B cell (primary cell): ENCODE data around the gene TRIO. TPM values are rescaled to one million over a fixed set of nuclear protein-coding genes. Genes with fewer than 3 reads are reported as not detected.
A peak's percentile ranks its signal among the peaks of the same experiment; 100 is the strongest.

Source experiments
- ATAC-seq: fragments of 200-7000 bp; cut with Tn5 transposase; one replicate; pipeline ENCODE4 v1.10.0; 2021; ENCODE audit warnings: low read depth, mild to moderate bottlenecking, moderate number of reproducible peaks, moderate library complexity
- CTCF ChIA-PET: fragments of 350-600 bp; sonication (Branson Sonifier 250); formaldehyde crosslinking; loops from one replicate; lab custom pipeline; 2021; ENCODE audit warnings: antibody characterized with exemption, inconsistent platforms; lab: Charles Lee
- POLR2A ChIA-PET: fragments of 350-600 bp; sonication (Branson Sonifier 250); formaldehyde crosslinking; loops from one replicate; lab custom pipeline; 2021; ENCODE audit warnings: antibody characterized with exemption; lab: Charles Lee
- DNase-seq: peaks from one replicate; pipeline ENCODE4 v3.0.0; 2013
- H2AFZ ChIP-seq: 2 replicates; pipeline ENCODE4 v1.6.1; 2012; ENCODE audit warnings: mild to moderate bottlenecking, low read depth, low read length; ENCODE audit not compliant: insufficient read depth, poor library complexity, severe bottlenecking
- H3K27ac ChIP-seq, 2 donors: 1 replicate in 1 of 2; 2 replicates in 1 of 2; pipeline ENCODE4 v1.5.1; 2012 to 2013; ENCODE audit warnings: low read length in 2 of 2, mild to moderate bottlenecking in 2 of 2, moderate library complexity in 1 of 2
- H3K27me3 ChIP-seq, 4 experiments: fragments of 200-600 bp in 1 of 4; sonication (generic) in 1 of 4; replicated peaks in 1 of 4; 1 replicate in 2 of 4; 2 replicates in 2 of 4; pipeline versions ENCODE4 v1.6.1 to v1.7.0; 2013 to 2016; ENCODE audit warnings: low read length in 3 of 4, mild to moderate bottlenecking in 2 of 4, mixed read lengths in 1 of 4, moderate library complexity in 1 of 4; ENCODE audit not compliant: insufficient read depth in 4 of 4, control insufficient read depth in 3 of 4; ENCODE audit errors: control extremely low read depth in 1 of 4
- H3K36me3 ChIP-seq, 2 experiments: replicated peaks in 1 of 2; 1 replicate in 1 of 2; 2 replicates in 1 of 2; pipeline versions ENCODE4 v1.6.1 to v1.7.1; 2013; ENCODE audit warnings: low read length in 1 of 2; ENCODE audit not compliant: insufficient read depth in 2 of 2, control insufficient read depth in 1 of 2; ENCODE audit errors: control extremely low read depth in 1 of 2, extremely low read depth in 1 of 2
- H3K4me1 ChIP-seq, 2 donors: fragments of 200-600 bp in 1 of 2; sonication (generic) in 1 of 2; 1 replicate in 1 of 2; 2 replicates in 1 of 2; pipeline versions ENCODE4 v1.5.1 to v1.6.1; 2013 to 2017; ENCODE audit warnings: low read length in 2 of 2; ENCODE audit not compliant: control insufficient read depth in 2 of 2, insufficient read depth in 2 of 2
- H3K4me2 ChIP-seq: replicated peaks from 2 replicates; pipeline ENCODE3; 2012; ENCODE audit warnings: mild to moderate bottlenecking, low read depth, low read length; ENCODE audit not compliant: poor library complexity, severe bottlenecking
- H3K4me3 ChIP-seq, 5 experiments: fragments of 200-600 bp in 1 of 5; sonication (generic) in 1 of 5; 1 replicate in 3 of 5; 2 replicates in 2 of 5; pipeline versions ENCODE4 v1.5.1 to v1.7.0; 2011 to 2016; ENCODE audit warnings: low read length in 4 of 5, mild to moderate bottlenecking in 4 of 5, low read depth in 2 of 5, control low read depth in 1 of 5, moderate library complexity in 1 of 5; ENCODE audit not compliant: insufficient read depth in 1 of 5; ENCODE audit errors: control extremely low read depth in 1 of 5, extremely low read depth in 1 of 5
- H3K79me2 ChIP-seq: fragments of 200-600 bp; sonication (generic); one replicate; pipeline ENCODE4 v1.6.0; 2016; ENCODE audit warnings: low read length; ENCODE audit not compliant: control insufficient read depth, insufficient read depth
- H3K9ac ChIP-seq: fragments of 200-600 bp; sonication (generic); 2 replicates; pipeline ENCODE4 v1.6.1; 2017; ENCODE audit warnings: mild to moderate bottlenecking, low read length, moderate library complexity
- H3K9me3 ChIP-seq, 3 donors: one replicate each; pipeline versions ENCODE4 v1.6.1 to v1.7.1; 2013; ENCODE audit warnings: low read length in 2 of 3; ENCODE audit not compliant: control insufficient read depth in 2 of 3, insufficient read depth in 1 of 3; ENCODE audit errors: control extremely low read depth in 1 of 3
- H4K20me1 ChIP-seq: 2 replicates; pipeline ENCODE4 v1.6.0; 2012; ENCODE audit warnings: mild to moderate bottlenecking, low read length; ENCODE audit not compliant: insufficient read depth, control insufficient read depth, poor library complexity, severe bottlenecking
- H3K27ac Mint-ChIP-seq: one replicate; pipeline ENCODE4 v1.8.0; 2021; ENCODE audit warnings: mixed read lengths
- H3K27me3 Mint-ChIP-seq: one replicate; pipeline ENCODE4 v1.8.0; 2021; ENCODE audit warnings: mixed read lengths
- H3K4me1 Mint-ChIP-seq: one replicate; pipeline ENCODE4 v1.8.0; 2021; ENCODE audit warnings: mixed read lengths
- H3K4me3 Mint-ChIP-seq: one replicate; pipeline ENCODE4 v1.8.0; 2021; ENCODE audit warnings: mixed read lengths
- H3K9me3 Mint-ChIP-seq: one replicate; pipeline ENCODE4 v1.8.0; 2022; ENCODE audit warnings: mixed read lengths; ENCODE audit not compliant: insufficient read depth
- CTCF ChIP-seq: fragments of 200-600 bp; IDR thresholded peaks from one replicate; pipeline ENCODE4 v1.8.0; 2022; ENCODE audit warnings: antibody characterized with exemption, mild to moderate bottlenecking
- EZH2 ChIP-seq: IDR thresholded peaks from 2 replicates; pipeline ENCODE4 v1.6.1; 2012; ENCODE audit warnings: borderline replicate concordance, low read depth, mild to moderate bottlenecking, moderate library complexity, low read length; ENCODE audit not compliant: insufficient read depth, poor library complexity, severe bottlenecking
- WGBS: methylation state at CpG from one replicate; pipeline ENCODE4 v1.1.5; 2013; ENCODE audit warnings: missing lambda C conversion rate; ENCODE audit not compliant: insufficient coverage; 5-methylcytosine and 5-hydroxymethylcytosine counted together
- intact Hi-C: fragments of 100-400 bp; cut with micrococcal nuclease; formaldehyde crosslinking; loops from one replicate; pipeline ENCODE4 v1.10.0; 2022
- polyA plus RNA-seq: library from polyadenylated mRNA; depleted of rRNA; stranded (reverse); fragments of >200 nt; gene quantifications from 2 replicates; pipeline ENCODE4 v1.2.3, GENCODE V29; 2012
- total RNA-seq, 2 donors: library from RNA; stranded (reverse); fragments of 120-200 nt in 1 of 2; gene quantifications; 1 replicate in 1 of 2; 2 replicates in 1 of 2; pipeline versions ENCODE4 v1.2.3 to v1.2.4, GENCODE V29; 2013 to 2022

Gene TRIO
- total and polyA plus RNA-seq, 2 donors (not counting 1 experiment from before 2014, with no cell fraction given) = 90.5 to 479 TPM

GRCh38 chr5:14201325-14202045 is 58.3 kb downstream of the TRIO start:
- intact Hi-C loops = no loop called here
- H3K9me3 Mint-ChIP-seq = no peaks in the 10 kb centered on the region
- no peaks in the 10 kb centered on the region for H3K36me3 ChIP-seq
- POLR2A ChIA-PET = no interaction called here
- peak overlapping the region in 1 of 2 donors; percentile 38 for H3K27ac ChIP-seq
- ATAC-seq (no peak), DNase-seq (no peak)
- CTCF ChIA-PET = interaction anchor here (1.3 to 1.6 kb wide), 3 partner anchors 16 to 69 kb away, joined by 3 to 4 read pairs (median 4); partner anchors contain the start of gene TRIO
- peaks cover 42% of the 10 kb centered on the region for H4K20me1 ChIP-seq
- H3K27me3 ChIP-seq = no peaks in the 10 kb centered on the region
- 60% methylated on average over 2 of the region's 7 CpGs for WGBS
- H3K9ac ChIP-seq = no peak overlapping the region
- H3K4me3 Mint-ChIP-seq = peak overlapping the region; percentile 33
- H2AFZ ChIP-seq = no peak overlapping the region
- H3K4me1 Mint-ChIP-seq = peaks cover 76% of the 10 kb centered on the region
- H3K27ac Mint-ChIP-seq = peak overlapping the region; percentile 64
- no peaks in the 10 kb centered on the region for H3K9me3 ChIP-seq
- H3K27me3 Mint-ChIP-seq = no peaks in the 10 kb centered on the region
- H3K79me2 ChIP-seq = peaks cover 89% of the 10 kb centered on the region
- TF ChIP-seq CTCF = no peak
- no peak for TF ChIP-seq EZH2
- H3K4me2 ChIP-seq = no peak overlapping the region
- peaks cover 34 to 38% of the 10 kb centered on the region in 2 donors for H3K4me1 ChIP-seq
- H3K4me3 ChIP-seq = no peak overlapping the region

- peak overlapping the region; percentile 13 for H3K4me3 Mint-ChIP-seq
- ChIA-PET CTCF (interaction anchor here (1.2 to 1.6 kb wide), 4 partner anchors 17 to 93 kb away, joined by 3 to 4 read pairs (median 4); partner anchors contain the start of gene TRIO), POLR2A (interaction anchor here (0.6 to 1.0 kb wide), 2 partner anchors 9 to 60 kb away, joined by 4 to 8 read pairs; no protein-coding TSS in a partner anchor)
- Histone ChIP-seq H3K27ac (peak overlapping the region; percentile 41 to 63), H3K9ac (no peak overlapping the region), H3K79me2 (peaks cover 89% of the 10 kb centered on the region), H3K9me3 (no peaks in the 10 kb centered on the region), H3K27me3 (no peaks in the 10 kb centered on the region), H4K20me1 (peaks cover 33% of the 10 kb centered on the region), H2AFZ (no peak overlapping the region), H3K4me2 (no peak overlapping the region), H3K36me3 (no peaks in the 10 kb centered on the region), H3K4me3 (no peak overlapping the region), H3K4me1 (peaks cover 41 to 48% of the 10 kb centered on the region in 2 donors)
- no peak for TF ChIP-seq EZH2
- no peaks in the 10 kb centered on the region for H3K9me3 Mint-ChIP-seq
- peak overlapping the region; percentile 15 for H3K27ac Mint-ChIP-seq
- peaks cover 73% of the 10 kb centered on the region for H3K4me1 Mint-ChIP-seq
- intact Hi-C loops = no loop called here
- peak; percentile 55 for DNase-seq
- no peaks in the 10 kb centered on the region for H3K27me3 Mint-ChIP-seq
- peak; percentile 32 for ATAC-seq
- 50% methylated on average over 4 of the region's 6 CpGs for WGBS
Measured at GRCh38 chr5:14202462-14202861, 59.3 kb downstream of the TRIO start.
